A549 (cell line): ENCODE results near the gene LTA4H.

Experiments used
- CBX8 ChIP-seq: fragments of 200-600 bp; sonication (generic); IDR thresholded peaks from 2 replicates; pipeline ENCODE4 v1.6.1; 2016
- CHD4 ChIP-seq: fragments of 200-600 bp; sonication (generic); IDR thresholded peaks from 2 replicates; pipeline ENCODE4 v1.6.1; 2016; ENCODE audit warnings: antibody characterized with exemption, mild to moderate bottlenecking, borderline replicate concordance
- CTCF ChIP-seq: fragments of >200 bp; sonication (Bioruptor Twin); formaldehyde crosslinking; IDR thresholded peaks from 3 replicates; pipeline ENCODE4 v1.5.1; 2016
- EHMT2 ChIP-seq: fragments of 200-600 bp; sonication (generic); IDR thresholded peaks from 2 replicates; pipeline ENCODE4 v1.6.1; 2016; ENCODE audit warnings: antibody characterized with exemption, low read depth, mild to moderate bottlenecking, moderate library complexity
- JUN ChIP-seq, 2 experiments: fragments of >200 bp; sonication (Bioruptor Twin); formaldehyde crosslinking; IDR thresholded peaks; 2 replicates in 1 of 2; 3 replicates in 1 of 2; pipeline ENCODE4 v1.6.1; 2016 to 2017
- JUNB ChIP-seq: fragments of >200 bp; sonication (Bioruptor Twin); formaldehyde crosslinking; IDR thresholded peaks from 2 replicates; pipeline ENCODE4 v1.6.1; 2016
- MAFK ChIP-seq: fragments of 450-650 bp; IDR thresholded peaks from 2 replicates; pipeline ENCODE4 v1.6.1; 2014; ENCODE audit not compliant: partially characterized antibody
- MAX ChIP-seq: IDR thresholded peaks from 2 replicates; pipeline ENCODE4 v1.6.1; 2012
- PHF8 ChIP-seq: fragments of 200-600 bp; sonication (generic); IDR thresholded peaks from 2 replicates; pipeline ENCODE4 v1.6.1; 2016; ENCODE audit warnings: low read depth, mild to moderate bottlenecking, antibody characterized with exemption, moderate library complexity, borderline replicate concordance
- RCOR1 ChIP-seq: fragments of 150-350 bp; IDR thresholded peaks from 2 replicates; pipeline ENCODE4 v1.6.1; 2014; ENCODE audit warnings: antibody characterized with exemption, low read length, low read depth
- RFX5 ChIP-seq: fragments of 450-650 bp; IDR thresholded peaks from 2 replicates; pipeline ENCODE4 v1.7.1; 2014; ENCODE audit warnings: antibody characterized with exemption, mild to moderate bottlenecking, moderate library complexity
- SMC3 ChIP-seq: fragments of >200 bp; sonication (Bioruptor Twin); formaldehyde crosslinking; IDR thresholded peaks from 3 replicates; pipeline ENCODE4 v1.6.1; 2018; ENCODE audit warnings: inconsistent platforms
- USF2 ChIP-seq: fragments of 450-650 bp; IDR thresholded peaks from 2 replicates; pipeline ENCODE4 v1.6.1; 2014; ENCODE audit warnings: antibody characterized with exemption

GRCh38 chr12:96044943-96045290, 9.5 kb upstream of the LTA4H start:
- TF ChIP-seq SMC3 (no peak), EHMT2 (no peak), CTCF (no peak), RCOR1 (no peak), MAX (no peak), MAFK (no peak), RFX5 (no peak), JUN (IDR thresholded peaks at IDR 0.05) (no peak), PHF8 (no peak), CHD4 (no peak), USF2 (no peak), JUNB (no peak), CBX8 (no peak)
